ENCODE measurements around the gene OTOP2.

Gene OTOP2

DNA sequence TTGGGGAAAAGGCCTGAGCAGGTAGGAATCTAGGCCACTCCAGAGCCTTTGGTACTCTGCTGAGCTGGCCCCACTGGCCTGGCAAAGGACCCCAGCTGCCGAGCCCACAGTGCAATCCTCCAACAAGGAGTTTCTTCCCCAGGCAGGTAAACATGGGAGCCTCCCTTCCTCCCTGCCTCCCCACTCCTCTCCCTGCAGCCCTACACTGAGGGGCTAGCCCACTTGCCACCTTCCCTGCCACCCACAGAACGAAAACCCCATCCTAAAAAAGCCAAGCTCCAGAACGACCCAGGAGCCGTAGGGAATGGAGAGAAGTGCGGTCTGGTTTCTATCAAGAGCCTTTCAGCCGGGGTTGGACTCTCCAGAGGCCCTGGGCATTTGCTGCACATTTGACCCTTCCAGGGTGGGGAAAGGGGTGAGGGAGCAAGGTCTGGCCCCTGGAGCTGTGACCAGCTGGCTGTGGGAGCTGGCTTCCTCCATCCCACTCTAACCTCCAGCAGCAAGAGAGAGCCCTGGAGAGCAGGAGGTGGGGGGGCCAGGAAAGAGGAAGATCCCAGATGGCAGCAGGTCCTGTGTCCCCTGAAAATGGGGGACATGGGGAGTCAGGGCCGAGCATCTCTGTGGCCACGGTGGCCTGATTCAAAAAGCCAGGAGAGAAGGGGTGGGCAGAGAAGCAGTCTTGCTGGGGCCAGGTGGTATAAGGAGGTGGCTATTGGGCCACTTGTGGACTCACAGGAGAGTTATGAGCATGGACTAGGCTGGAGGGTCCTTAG, 47.2 kb downstream of the OTOP2 start:
- peak in 1 of 51 donors; percentile 35 for DNase-seq

DNA sequence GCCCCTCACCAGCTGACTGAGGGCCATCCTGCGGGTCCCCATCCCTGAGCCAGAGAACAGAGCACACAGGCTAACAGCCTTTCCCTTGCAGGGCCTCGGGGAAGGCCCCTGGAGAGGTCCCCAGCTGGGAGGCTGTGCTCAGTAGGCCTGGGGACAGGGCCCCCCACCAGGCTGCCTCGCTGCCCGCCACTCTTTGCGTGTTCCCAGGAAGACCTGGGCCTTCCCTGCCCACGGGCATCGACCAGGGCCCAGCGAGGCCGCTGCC, 47.7 kb downstream of the OTOP2 start:
- peak in 1 of 51 donors; percentile 18 for DNase-seq

DNA sequence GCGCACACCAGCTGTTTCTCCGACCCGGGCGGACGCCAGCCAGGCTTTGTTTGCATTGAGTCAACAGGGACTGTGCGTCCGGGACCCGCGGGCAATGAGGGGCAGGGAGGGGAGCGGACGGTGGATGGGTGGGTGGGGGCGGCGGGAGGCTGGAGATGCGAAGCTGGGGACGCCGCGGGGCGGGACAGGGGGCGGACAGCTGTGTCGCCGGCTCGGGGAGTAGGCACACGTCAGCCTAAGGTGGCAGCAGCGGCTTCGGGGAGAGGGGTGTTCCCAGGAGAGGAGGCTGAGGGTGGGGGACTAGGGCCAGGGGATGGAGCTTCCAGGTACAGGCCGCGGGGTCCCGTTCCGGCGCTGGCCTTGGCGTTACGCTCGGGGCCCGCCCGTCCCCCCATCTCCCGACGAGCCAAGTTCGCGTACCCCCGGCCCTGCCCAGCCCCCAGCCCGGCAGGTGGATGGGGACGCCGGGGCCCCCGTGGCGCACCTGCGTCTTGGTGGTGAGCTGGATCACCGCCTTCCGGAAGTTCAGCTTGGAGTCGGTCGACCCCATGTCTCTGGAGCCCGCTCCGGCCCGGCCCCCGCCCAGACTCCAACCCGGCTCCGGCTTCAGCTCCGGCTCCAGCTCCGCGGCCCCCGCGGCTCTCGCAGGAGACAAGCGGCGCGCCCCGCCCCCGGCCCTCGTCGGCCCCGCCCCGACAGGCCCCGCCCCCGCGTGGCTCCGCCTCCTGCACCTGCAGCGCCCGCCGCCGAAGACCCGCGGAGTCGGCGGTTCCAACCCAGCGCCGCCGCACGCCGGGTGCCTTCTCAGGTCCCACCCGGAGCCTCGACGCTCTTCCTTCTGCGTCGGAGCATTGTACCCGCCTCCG, 48.3 kb downstream of the OTOP2 start, which contains the start of gene HID1:
HID1 (minus strand) TSS at position 653 of the 866 bp plus-strand sequence; CDS start at position 550, 103 bp downstream.
- peak in 48 of 51 donors; percentile 11 to 93 (median 64) for DNase-seq

DNA sequence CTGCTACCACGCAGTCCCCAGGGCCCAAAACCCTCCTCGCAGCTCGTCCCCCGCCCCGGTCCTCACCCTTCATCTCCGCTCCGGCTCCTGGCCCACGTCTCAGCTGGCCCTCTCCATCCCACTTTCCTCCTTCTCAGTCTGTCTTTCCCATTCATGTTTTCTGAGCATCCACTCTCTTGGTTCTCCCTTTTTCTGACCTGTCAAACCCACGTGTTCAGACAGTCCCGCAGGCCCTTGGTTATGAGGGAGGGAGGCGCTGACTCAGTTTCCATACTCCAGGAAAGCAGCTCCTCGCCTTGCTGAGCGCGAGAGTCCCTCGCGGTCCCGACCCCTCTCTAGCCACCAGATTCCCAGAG, 48.9 kb downstream of the OTOP2 start:
- peak in 2 of 51 donors; percentile 43 to 47 for DNase-seq

DNA sequence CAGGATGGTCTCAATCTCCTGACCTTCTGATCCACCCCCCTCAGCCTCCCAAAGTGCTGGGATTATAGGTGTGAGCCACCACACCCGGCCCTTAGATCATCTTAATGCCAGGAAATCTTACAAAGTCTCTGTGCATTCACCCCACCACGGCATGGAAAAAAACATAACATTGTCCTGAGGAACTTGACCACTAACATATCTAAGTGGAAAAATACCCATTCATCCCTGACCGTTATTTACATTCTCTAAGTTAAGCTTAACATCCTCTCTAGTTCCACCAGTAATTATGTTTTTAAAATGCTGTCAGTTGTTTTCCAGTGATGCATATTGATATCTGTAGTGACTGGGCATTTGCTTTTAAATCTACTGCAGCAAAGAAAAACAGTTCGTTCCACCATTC, 51.9 kb downstream of the OTOP2 start:
- no peak for DNase-seq

DNA sequence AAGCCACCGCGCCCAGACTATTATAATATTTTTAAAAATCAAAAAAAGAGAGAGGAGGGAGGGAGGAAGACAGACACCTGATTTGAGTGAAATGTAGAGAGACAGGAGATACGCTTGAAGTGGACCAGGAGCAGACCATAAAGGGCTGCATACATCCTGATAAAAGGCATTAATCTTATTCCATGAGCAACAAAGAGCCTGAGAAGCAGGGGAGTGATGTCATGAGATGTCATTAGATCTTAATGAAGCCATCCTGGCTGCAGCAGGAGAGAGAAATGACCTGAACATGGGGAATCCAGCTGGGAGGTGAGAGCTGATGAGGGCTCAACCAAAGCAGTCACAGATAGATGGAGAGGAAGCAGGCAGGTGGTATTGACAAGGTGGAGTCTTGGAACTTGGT, 53.7 kb downstream of the OTOP2 start:
- no peak for DNase-seq

DNA sequence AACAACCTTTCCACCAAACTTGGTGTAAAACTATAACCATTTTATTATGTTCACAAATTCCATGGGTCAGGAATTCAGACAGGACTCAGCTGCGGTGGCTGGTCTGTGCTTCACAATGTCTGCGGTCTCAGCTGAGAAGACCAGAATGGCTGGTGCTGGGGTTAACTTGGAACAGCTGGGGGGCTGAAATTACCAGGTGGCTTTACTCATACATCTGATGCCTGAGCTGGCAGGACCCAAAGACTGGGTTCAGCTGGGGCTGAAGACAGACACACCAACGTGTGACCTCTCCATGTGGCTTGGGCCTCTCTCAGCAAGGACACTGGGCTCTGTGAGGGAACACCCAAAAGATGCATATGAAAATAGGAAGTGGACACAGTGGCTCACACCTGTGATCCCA, 54.2 kb downstream of the OTOP2 start:
- DNase-seq, result no peak

DNA sequence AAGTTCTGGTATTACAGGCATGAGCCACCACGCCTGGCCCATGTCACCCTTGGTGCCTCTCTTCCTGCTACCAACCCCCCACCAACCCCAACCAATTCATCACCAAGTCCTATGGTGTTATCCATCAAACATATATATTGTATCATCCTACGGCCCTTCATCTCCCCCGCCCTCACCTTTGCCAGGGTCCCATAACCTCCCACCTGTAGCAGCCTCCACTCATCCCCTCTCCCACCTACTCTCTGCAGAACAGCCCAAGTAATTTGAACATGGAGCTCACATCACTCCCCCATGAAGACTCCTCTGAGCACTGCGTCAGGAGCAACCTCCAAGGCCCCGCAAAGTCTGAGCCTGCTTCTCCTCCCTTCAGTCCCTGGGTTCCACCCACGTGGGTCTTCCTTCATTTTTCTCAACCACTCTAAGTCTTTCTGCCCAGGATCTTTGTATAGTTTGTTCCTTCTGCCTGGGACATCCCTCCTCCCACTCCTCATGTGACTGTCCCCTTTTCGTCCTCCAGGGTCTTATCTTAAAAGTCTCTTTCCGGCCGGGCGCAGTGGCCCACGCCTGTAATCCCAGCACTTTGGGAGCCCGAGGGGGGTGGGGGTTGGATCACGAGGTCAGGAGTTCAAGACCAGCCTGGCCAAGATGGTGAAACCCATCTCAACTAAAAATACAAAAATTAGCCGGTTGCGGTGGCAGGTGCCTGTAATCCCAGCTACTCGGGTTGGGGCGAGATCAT, 55.5 kb downstream of the OTOP2 start:
- DNase-seq, result no peak

DNA sequence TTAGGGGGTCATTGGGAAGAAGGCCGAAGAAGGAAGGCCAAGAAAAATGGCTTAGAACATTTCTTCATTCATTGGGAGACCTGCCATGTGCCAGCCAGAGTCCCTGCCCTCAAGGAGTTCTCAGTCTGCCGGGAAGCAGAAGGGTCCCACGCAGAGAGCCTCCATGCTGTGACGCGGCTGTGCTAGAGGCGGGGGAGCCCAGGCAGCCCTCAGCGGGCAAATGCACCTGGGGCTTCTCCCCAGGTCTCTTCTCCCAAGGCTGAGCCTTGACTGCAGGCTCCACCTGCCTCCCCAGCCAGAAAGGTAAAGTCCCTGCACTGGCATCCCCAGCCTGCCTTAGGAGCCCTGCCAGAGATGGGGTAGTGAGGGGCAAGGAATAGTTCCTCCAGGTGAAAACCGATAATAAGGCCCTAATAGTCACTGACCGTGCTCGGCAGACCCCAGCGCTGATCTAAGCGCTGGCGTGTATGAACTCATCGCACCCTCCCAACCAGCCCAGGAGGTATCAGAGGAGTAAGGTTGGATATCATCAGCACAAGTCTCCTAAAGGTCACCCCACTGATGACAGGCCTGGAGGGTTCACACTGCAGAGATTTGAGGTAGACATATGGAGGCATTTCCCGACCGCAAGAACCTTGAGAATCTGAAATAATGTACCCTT, 57.4 kb downstream of the OTOP2 start:
- DNase-seq, result peak in 1 of 51 donors; percentile 47

DNA sequence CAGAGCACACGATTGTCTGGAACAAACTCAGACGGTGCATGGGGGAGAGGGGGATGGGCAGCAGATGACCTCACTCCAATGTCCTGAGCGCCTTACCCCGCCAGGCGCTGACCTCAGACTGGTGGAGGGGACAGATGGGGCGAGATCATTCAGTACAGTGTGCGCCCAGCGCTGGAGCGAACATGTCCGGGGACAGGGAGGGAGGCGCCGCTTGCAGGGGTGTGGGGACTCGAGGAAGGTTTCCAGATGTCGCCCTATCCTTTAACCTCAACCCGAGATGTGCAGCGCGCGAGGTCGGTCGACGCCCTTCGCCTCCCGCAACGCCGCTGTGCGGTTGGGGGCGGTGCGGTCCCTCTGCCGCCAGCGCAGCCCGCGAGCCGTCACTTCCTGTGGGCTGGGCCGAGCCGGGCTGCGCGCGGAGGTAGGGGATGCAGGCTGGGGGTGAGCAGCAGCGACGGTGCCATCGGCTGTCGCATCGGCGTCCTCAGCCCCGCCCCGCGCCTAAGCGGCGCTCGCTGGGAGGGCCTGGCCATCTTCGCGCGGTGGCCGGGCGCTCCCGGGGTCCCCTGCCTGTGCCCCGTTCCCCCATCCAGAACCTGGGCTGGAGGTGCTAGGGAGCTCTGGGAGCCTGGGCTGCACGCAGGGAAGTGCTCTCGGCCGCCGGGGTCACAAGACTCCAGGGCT, 58.0 kb downstream of the OTOP2 start:
- peak; percentile 14 to 95 (median 81) for DNase-seq

DNA sequence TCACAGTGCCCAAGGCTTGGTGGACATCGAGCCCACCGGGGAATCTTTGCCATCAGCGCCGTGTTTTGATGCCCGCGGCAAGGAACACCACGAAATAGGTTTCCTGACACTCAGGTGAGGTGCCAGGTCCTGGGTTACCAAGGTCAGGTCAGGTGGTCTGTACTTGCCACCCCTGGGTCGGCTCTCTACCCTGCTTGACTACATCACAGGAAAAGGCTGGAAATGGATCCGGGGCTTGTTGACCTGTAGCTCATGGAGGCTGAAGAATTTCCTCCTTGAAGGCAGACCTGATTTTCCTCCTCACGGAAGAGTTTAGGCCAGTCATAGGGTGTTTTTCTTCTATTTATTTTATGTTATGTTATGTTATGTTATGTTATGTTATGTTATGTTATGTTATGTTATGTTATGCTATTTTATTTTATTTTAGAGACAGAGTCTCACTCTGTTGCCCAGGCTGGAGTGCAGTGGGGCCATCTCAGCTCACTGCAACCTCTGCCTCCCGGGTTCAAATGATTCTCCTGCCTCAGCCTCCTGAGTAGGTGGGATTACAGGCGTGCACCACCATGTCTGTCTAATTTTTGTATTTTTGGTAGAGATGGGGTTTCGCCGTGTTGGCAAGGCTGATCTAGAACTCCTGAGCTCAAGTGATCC, 58.7 kb downstream of the OTOP2 start:
- DNase-seq, result peak in 6 of 51 donors; percentile 27 to 82 (median 51)
